ENCODE results near the gene ASB15. TPM values are rescaled to one million over a fixed set of nuclear protein-coding genes. Genes with fewer than 3 reads are reported as not detected.

Gene ASB15
- total RNA-seq, 1 donor, result not detected

DNA sequence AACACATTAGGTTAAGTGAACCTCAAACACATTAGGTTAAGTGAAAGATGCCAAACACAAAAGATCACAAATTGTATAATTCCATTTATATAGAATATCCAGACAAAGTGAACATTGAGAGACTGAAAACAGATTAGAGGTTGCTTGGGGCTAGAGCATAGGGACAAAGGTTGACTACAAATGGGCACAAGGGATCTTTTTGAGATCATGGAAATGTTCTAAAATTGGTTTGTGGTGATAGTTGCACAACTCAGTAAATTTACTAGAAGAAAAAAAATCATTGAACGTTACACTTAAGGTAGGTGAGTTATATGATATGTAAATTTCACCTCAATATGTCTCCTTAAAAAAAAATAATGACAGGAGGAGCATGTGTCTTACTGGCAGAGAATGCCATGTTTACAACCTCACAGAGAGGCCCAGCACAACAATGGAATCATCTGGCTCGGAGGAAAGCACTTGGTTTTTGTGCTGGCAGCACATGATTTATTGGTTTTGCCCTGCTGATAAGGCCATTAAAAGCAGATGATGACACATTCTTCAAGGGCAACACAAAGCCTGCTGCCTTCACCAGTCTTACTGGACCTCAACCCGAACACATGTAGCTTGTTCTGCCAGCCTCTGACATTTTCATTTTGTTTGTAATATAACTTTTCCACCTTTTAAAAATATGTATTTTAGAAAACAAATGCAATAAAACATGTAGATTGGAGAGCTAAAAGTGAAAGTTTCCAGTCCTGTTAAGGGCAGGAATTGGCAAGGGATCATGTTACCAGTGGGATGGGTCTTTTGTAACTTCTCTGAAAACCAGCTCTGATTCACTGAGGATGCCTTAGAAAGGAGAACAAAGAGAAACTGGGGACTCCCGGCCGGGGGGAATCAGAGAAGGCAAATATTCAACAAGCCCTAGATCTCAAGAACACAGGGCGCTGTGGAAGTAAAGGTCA, 42.1 kb downstream of the ASB15 start:
- H3K79me2 ChIP-seq (ENCODE audit: insufficient read depth, low read length), result no peaks in the 10 kb centered on the region
- DNase-seq (ENCODE audit: insufficient read length, low spot score, missing footprints), result peak; percentile 52

DNA sequence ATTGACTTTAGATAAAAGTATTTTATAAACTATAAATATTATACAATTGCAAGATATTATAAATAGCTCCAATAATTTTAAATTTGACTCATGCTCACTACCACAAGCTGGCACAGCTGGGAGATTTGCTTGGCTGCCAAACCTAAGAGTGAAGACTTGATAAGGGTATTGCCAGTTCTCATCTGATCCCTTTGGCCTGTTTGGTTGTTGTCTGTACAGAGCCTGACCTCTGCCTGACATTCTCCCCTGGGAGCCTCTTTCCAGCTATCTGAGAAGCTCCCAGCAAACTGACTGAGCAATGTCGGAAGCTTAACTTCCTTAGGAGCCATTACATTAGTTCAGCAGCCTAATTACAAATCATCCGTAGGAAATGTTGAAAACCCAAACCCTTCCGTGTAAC, 43.9 kb downstream of the ASB15 start:
- peaks cover 7% of the 10 kb centered on the region for H3K4me1 ChIP-seq (ENCODE audit: insufficient read depth, low read length)
- H3K27me3 ChIP-seq (ENCODE audit: insufficient read depth, low read length), result peaks cover 4% of the 10 kb centered on the region
- H3K4me2 ChIP-seq (ENCODE audit: insufficient read depth, low read length), result no peak overlapping the region
- H3K4me3 ChIP-seq (ENCODE audit: insufficient read depth, low read length), result no peak overlapping the region
- DNase-seq (ENCODE audit: insufficient read length, low spot score, missing footprints), result no peak
- H2AFZ ChIP-seq (ENCODE audit: low read length), result no peak overlapping the region
- H3K9me3 ChIP-seq (ENCODE audit: low read depth, low read length), result no peaks in the 10 kb centered on the region
- no peaks in the 10 kb centered on the region for H3K79me2 ChIP-seq (ENCODE audit: insufficient read depth, low read length)
- no peaks in the 10 kb centered on the region for H3K36me3 ChIP-seq (ENCODE audit: insufficient read depth, low read length)
- TF ChIP-seq, protein P1, sequence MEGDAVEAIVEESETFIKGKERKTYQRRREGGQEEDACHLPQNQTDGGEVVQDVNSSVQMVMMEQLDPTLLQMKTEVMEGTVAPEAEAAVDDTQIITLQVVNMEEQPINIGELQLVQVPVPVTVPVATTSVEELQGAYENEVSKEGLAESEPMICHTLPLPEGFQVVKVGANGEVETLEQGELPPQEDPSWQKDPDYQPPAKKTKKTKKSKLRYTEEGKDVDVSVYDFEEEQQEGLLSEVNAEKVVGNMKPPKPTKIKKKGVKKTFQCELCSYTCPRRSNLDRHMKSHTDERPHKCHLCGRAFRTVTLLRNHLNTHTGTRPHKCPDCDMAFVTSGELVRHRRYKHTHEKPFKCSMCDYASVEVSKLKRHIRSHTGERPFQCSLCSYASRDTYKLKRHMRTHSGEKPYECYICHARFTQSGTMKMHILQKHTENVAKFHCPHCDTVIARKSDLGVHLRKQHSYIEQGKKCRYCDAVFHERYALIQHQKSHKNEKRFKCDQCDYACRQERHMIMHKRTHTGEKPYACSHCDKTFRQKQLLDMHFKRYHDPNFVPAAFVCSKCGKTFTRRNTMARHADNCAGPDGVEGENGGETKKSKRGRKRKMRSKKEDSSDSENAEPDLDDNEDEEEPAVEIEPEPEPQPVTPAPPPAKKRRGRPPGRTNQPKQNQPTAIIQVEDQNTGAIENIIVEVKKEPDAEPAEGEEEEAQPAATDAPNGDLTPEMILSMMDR (IDR thresholded peaks at IDR 0.05; ENCODE audit: extremely low read depth, low read depth, low read length), result no peak
- H4K20me1 ChIP-seq (ENCODE audit: insufficient read depth, low read length), result no peaks in the 10 kb centered on the region
- no peak overlapping the region for H3K27ac ChIP-seq (ENCODE audit: low read depth, low read length)

More for the DNA sequence above, 42.1 kb downstream of the ASB15 start:
- Histone ChIP-seq H3K4me3 (ENCODE audit: insufficient read depth, low read length) (peak overlapping the region; percentile 53), H3K4me1 (ENCODE audit: insufficient read depth, low read length) (peaks cover 7% of the 10 kb centered on the region), H2AFZ (ENCODE audit: low read length) (peak overlapping the region; percentile 48), H3K27ac (ENCODE audit: low read depth, low read length) (no peak overlapping the region), H3K27me3 (ENCODE audit: insufficient read depth, low read length) (peaks cover 4% of the 10 kb centered on the region), H3K36me3 (ENCODE audit: insufficient read depth, low read length) (no peaks in the 10 kb centered on the region), H4K20me1 (ENCODE audit: insufficient read depth, low read length) (no peaks in the 10 kb centered on the region), H3K4me2 (ENCODE audit: insufficient read depth, low read length) (peak overlapping the region; percentile 72), H3K9me3 (ENCODE audit: low read depth, low read length) (no peaks in the 10 kb centered on the region)
- TF ChIP-seq, protein P1 (IDR thresholded peaks at IDR 0.05; ENCODE audit: extremely low read depth, low read depth, low read length), result no peak

DNA sequence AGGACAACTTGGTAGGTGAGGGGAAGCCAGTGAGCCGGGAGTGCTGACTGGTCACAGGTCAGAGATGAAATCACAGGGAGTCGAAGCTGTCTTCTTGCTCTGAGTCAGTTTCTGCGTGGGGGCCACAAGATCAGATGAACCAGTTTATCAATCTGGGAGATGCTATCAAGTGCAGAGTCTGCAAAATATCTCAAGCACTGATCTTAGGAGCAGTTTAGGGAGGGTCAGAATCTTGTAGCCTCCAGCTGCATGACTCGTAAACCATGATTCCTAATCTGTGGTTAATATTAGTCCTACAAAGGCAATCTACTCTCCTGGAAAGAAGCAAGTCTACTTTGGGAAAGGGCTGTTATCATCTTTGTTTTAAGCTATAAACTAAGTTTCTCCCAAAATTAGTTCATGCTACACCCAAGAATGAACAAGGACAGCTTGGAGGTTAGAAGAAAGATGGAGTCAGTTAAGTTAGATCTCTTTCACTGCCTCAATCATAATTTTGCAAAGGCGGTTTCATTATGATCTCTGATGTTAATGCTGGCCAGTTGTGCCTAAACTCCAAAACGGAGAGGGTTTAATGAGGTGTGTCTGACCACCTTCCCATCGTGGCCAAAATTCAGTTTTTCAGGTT, 45.6 kb downstream of the ASB15 start:
- H3K9me3 ChIP-seq (ENCODE audit: low read depth, low read length), result no peaks in the 10 kb centered on the region
- no peak for DNase-seq (ENCODE audit: insufficient read length, low spot score, missing footprints)
- H3K79me2 ChIP-seq (ENCODE audit: insufficient read depth, low read length), result no peaks in the 10 kb centered on the region
- no peaks in the 10 kb centered on the region for H3K36me3 ChIP-seq (ENCODE audit: insufficient read depth, low read length)
- H4K20me1 ChIP-seq (ENCODE audit: insufficient read depth, low read length), result no peaks in the 10 kb centered on the region
- H2AFZ ChIP-seq (ENCODE audit: low read length), result no peak overlapping the region
- H3K4me2 ChIP-seq (ENCODE audit: insufficient read depth, low read length), result no peak overlapping the region
- peaks cover 4% of the 10 kb centered on the region for H3K27me3 ChIP-seq (ENCODE audit: insufficient read depth, low read length)
- no peak overlapping the region for H3K27ac ChIP-seq (ENCODE audit: low read depth, low read length)
- peaks cover 7% of the 10 kb centered on the region for H3K4me1 ChIP-seq (ENCODE audit: insufficient read depth, low read length)
- H3K4me3 ChIP-seq (ENCODE audit: insufficient read depth, low read length), result no peak overlapping the region
- TF ChIP-seq, protein P1 (IDR thresholded peaks at IDR 0.05; ENCODE audit: extremely low read depth, low read depth, low read length), result no peak

DNA sequence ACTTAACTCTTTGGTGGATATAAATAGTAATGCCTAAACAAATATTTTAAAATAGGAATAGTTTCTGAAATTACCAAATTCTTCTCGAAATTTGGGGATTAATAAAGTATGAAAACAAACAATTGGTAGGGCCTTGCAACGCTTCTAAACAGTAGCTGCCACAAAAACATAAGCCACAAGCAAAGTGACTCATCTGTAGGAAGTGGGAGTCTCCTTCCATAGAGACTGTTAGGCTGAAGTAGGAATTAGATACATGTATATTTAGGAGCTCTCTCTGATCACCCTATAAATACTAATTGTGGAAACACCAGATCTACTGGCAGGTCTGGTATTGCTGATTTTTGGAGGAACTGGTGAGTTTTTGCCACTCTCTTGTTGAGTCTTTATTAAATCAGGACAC, 48.3 kb downstream of the ASB15 start:
- H3K4me2 ChIP-seq (ENCODE audit: insufficient read depth, low read length), result no peak overlapping the region
- peaks cover 4% of the 10 kb centered on the region for H3K27me3 ChIP-seq (ENCODE audit: insufficient read depth, low read length)
- DNase-seq (ENCODE audit: insufficient read length, low spot score, missing footprints), result no peak
- no peak overlapping the region for H3K27ac ChIP-seq (ENCODE audit: low read depth, low read length)
- H4K20me1 ChIP-seq (ENCODE audit: insufficient read depth, low read length), result no peaks in the 10 kb centered on the region
- no peaks in the 10 kb centered on the region for H3K36me3 ChIP-seq (ENCODE audit: insufficient read depth, low read length)
- no peak overlapping the region for H2AFZ ChIP-seq (ENCODE audit: low read length)
- H3K4me3 ChIP-seq (ENCODE audit: insufficient read depth, low read length), result no peak overlapping the region
- no peaks in the 10 kb centered on the region for H3K79me2 ChIP-seq (ENCODE audit: insufficient read depth, low read length)
- no peaks in the 10 kb centered on the region for H3K9me3 ChIP-seq (ENCODE audit: low read depth, low read length)
- H3K4me1 ChIP-seq (ENCODE audit: insufficient read depth, low read length), result no peaks in the 10 kb centered on the region
- TF ChIP-seq, protein P1 (IDR thresholded peaks at IDR 0.05; ENCODE audit: extremely low read depth, low read depth, low read length), result no peak
